CD4-positive, alpha-beta T cell treated with Interleukin-15 for 4 hours (primary cell): ENCODE measurements around the gene GATC.
"Not testable (repeated sequence)": the region's sequence is repeated elsewhere in the genome, so short reads cannot be mapped to it uniquely, and the experiment has no call there.

Experiments
- DNase-seq: peaks from one replicate; pipeline ENCODE4 v3.0.0-alpha.2; 2020; ENCODE audit warnings: low spot score

The GATC gene

DNA sequence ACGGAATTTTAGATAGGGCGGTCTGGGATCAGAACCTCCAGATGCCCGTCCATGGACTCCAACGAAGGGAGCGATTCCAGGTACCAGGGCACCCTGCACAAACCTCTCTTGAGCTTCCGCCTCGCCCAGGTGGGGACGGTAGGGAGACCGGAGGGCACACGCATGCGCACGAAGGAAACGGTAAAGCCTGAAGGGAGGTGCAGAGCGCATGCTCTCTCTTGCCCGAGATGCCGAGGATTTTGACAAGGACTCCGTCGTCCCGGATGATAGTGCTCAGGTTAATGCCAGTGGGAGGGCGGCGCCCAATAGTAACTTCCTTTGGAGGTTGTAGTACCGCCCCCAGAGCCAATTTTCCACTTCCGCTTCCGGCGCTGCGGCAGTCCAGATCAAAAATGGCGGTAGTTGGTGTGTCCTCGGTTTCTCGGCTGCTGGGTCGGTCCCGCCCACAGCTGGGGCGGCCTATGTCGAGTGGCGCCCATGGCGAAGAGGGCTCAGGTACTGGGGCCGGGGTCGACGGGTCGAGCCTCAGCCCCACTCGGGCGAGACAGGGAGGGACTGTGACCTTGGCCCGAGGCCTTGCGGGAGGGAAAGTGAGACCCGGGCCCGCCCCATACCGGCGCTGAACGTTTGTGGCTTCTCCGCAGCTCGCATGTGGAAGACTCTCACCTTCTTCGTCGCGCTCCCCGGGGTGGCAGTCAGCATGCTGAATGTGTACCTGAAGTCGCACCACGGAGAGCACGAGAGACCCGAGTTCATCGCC, 8.3 kb upstream of the GATC start, which contains the start of gene COX6A1:
TSS of gene COX6A1 (plus strand) at position 379 of the 760 bp plus-strand sequence. CDS start at position 393, 14 bp downstream.
- DNase-seq: peak; percentile 98

DNA sequence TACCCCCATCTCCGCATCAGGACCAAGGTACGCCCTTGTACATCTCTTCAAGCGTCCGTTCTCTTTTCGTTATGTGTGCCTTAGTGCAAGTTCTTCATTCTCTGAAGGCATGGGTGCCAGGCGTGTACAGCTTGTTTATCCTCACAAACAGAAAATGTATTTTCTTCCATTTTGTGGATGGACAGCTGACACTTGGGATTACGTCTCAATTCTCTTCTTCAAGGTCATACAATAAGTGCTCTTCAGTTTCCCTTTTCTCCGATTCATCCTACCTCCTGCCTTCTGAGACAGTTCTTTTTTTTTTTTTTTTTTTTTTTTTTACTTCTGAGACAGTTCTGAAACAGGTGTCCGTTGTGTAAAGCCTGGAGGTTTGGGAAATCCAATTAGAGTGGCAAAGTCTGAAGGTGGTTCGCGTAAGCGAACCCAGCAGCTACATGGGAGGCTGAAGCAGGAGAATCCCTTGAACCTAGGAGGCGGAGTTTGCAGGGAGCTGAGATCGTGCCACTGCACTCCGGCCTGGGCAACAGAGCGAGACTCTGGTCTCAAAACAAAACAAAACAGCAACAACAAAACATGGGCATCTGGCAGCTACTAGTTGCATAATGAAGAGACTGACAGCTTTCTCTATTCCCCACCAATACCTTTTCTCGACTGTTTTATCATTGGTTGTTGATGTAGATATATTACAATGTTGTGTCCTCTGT, 7.6 kb upstream of the GATC start:
- no peak for DNase-seq

DNA sequence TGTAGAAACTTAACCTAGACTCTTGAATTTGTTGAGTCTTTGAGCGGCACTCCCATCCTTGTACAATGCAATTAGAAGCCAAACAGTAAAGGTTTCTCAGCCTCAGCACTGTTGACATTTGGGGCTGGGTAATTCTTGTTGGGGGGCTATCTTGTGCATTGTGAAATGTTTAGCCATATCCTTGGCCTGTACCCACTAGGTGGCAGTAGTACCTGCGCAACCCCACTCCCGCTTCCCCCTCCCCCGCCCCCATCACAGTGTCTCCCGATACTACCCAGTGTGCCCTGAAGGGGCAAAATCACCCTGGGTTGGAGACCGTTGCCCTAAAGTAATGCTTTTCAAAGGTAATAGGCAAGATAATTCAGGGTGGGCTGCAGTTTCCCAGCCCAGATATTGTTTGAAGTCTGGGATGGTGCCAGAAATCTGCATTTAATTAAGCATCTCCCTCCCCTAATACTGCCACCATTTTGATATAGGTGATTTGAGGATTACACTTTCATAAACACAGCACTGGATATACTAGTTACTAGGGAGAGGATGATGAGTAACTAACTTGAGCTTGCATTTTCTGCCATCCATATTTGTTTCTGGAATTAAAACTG, 6.5 kb upstream of the GATC start:
- peak; percentile 77 for DNase-seq

- DNase-seq: no peak
Measured at GRCh38 chr12:120444676-120445075, 1.6 kb upstream of the GATC start.

DNA sequence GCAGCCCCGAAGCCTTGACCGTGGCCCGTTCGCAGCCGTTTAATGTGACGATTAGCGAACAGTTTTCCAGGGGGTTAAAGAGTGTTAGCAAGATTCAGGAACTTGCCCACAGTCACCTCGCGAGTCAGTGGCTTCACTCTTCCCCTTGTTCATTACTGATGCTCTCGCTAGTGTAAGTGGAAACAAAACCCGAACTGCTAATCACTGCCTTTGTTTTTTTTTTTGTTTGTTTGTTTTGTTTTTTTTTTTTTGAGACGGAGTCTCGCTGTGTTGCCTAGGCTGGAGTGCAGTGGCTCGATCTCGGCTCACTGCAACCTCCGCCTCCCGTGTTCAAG, 567 bp downstream of the GATC start:
- DNase-seq: not testable (repeated sequence)

DNA sequence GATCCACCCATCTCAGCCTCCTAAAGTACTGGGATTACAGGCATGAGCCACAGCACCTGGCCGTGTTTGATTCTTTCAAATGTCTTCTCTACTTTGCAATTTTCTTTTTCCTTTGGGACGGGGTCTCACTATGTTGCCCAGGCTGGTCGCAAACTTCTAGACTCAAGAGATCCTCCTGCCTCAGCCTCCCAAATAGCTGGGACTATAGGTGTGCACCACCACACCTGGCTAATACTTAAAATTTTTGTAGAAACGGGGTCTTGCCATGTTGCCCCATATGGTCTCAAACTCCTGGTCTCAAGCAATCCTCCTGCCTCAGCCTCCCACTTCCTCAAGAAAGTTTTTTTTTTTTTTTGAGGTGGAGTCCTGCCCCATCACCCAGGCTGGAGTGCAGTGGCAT, 1.7 kb downstream of the GATC start:
- DNase-seq: no peak

- DNase-seq: not testable (repeated sequence)
Measured at GRCh38 chr12:120452524-120452923, 6.3 kb downstream of the GATC start.

DNA sequence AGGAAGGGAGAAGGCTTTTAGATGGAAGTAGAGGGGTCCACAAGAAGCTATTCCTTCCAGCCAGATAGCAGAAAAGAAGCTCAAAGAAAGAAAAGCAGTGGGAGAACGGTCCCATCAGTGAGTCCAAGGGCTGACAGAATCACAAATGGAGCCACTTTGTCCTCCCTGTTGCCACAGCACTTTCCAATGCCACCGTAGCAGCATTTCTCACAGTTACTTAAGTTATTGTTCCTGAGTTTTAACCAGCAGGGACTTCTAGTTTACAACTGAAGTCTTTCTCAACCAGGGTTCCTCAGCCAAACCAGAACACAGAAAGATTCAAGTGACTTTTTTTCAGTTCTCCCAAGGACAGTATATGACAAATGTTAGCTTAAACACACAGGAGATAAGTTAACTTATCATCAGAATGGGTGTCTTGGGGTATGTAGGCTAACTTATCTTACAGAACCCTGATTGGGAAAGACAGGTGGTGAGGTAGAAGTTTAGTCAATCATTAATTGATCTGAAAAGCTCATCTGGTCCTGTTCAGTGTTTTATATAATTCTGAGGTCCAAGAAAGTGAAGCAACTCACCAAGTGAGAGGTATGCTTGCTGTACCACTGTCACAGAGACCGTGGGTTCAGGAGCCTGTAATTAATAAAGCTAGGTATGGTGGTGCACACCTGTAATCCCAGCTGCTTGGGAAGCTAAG, 7.0 kb downstream of the GATC start:
- DNase-seq: no peak

GRCh38 chr12:120453977-120454376, 7.7 kb downstream of the GATC start:
- peak; percentile 46 for DNase-seq

DNA sequence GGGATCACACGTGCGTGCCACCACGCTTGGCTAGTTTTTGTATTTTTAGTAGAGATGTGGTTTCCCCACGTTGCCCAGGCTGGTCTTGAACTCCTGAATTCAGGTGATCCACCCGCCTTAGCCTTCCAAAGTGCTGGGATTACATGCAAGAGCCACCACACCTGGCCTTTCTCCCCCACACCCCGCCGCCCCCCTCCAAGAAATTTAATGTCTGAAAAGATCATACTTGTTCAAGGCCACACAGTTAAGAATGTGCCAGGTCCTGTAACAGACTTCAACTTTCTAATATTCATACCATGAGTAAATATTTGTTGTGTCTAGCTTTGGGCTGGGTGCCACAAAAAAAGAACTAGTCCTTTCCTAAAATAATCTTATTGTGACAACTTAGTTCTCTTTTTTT, 9.1 kb downstream of the GATC start:
- no peak for DNase-seq

GRCh38 chr12:120457133-120457532, 10.9 kb downstream of the GATC start:
- DNase-seq: no peak

GRCh38 chr12:120460157-120460556, 13.9 kb downstream of the GATC start:
- DNase-seq: no peak

DNA sequence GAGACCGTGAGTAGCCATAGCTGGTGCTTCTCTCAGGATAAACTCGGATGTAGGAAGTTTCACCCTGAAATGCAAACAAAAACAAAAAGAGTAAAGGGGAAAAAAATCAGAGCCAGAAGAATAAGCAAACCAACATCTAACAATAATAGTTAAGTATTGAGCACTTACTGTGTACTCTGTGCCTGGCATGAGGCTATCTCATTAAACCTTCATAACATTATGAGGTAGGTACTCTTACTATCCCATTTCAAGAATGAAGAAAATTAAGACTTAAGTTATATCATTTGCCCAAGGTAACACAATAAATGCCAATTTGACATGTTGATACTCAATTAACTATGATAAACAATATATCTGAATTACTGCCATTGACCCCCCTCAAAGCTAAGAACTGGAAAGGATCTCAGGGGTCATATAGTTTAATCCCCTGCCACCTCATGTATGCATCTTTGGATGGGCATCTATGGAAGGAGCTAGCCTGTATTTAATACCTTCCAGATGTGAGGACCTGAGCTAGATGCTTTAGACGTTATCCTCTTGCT, 15.9 kb downstream of the GATC start:
- no peak for DNase-seq

- no peak for DNase-seq
Measured at GRCh38 chr12:120463712-120464111, 17.5 kb downstream of the GATC start.

DNA sequence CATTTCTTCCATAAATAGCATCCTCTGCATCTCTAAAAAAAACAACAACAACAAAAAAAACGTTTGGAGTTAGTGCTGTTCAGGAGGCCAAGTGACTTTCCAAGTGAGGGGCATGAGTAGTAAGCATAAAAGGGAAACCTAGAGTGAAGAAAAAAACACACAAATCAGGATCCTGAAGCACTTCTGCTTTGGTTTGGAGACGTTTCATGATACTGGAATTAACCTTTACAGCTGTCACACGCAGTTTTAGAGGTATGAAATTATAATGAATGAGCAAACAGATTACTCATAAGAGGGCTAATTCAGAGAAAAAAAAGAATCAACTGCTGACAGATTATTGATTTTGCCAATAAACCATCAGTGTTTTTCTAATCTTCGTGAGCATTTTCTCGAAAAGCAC, 19.5 kb downstream of the GATC start:
- no peak for DNase-seq

- DNase-seq: peak; percentile 51
Measured at GRCh38 chr12:120466560-120467315, 20.5 kb downstream of the GATC start.

DNA sequence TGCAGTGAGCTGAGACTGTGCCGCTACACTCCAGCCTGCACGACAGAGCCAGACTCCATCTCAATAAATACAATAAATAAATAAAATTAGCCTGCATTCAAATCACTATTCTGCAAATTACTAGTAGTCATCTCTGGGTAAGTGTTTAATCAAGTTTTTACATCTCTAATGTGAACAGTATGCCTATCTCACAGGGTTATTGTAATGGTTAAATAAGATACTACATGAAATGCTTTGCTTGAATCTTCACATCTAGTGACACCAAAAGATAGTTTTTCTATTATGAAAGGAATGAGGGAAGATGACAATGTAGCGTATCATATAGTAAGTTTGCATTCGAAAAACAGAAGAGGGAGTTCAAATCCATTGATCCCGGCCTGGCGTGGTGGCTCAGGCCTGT, 21.2 kb downstream of the GATC start:
- DNase-seq: no peak

- peak; percentile 22 for DNase-seq
Measured at GRCh38 chr12:120468325-120468820, 22.1 kb downstream of the GATC start.

GRCh38 chr12:120468821-120469449, 22.7 kb downstream of the GATC start:
- DNase-seq: peak; percentile 53

GRCh38 chr12:120469450-120470149, 23.4 kb downstream of the GATC start, which contains the start of gene SRSF9:
Gene SRSF9, minus strand, starts transcription at chr12:120469748. Its CDS starts 139 bp downstream, at chr12:120469609.
- peak; percentile 97 for DNase-seq
